SK-N-SH treated with all-trans-retinoic acid at 6 μM for 48 hours (cell line): Measurements from ENCODE around the gene MLANA.

Experiments
- ATAC-seq: fragments of 200-7000 bp; cut with Tn5 transposase; 3 replicates; pipeline ENCODE4 v1.9.1; 2020; ENCODE audit warnings: mild to moderate bottlenecking, moderate library complexity
- ARNTL ChIP-seq: fragments of 450-650 bp; formaldehyde crosslinking; IDR thresholded peaks from 2 replicates; pipeline ENCODE4 v1.5.0; 2020; ENCODE audit warnings: low read depth, mild to moderate bottlenecking, moderate library complexity, borderline replicate concordance
- BACH2 ChIP-seq: fragments of 250-450 bp; sonication (Bioruptor Pico); IDR thresholded peaks from 2 replicates; pipeline ENCODE4 v1.9.0; 2021; ENCODE audit warnings: mild to moderate bottlenecking, borderline replicate concordance
- CSDC2 ChIP-seq: fragments of 250-450 bp; sonication (Bioruptor Pico); IDR thresholded peaks from 2 replicates; pipeline ENCODE4 v1.5.0; 2020; ENCODE audit warnings: mild to moderate bottlenecking, moderate library complexity
- ESRRG ChIP-seq: fragments of 250-450 bp; sonication (Bioruptor Pico); IDR thresholded peaks from 2 replicates; pipeline ENCODE4 v1.6.1; 2021; ENCODE audit warnings: mild to moderate bottlenecking
- GLIS3 ChIP-seq: fragments of 250-450 bp; sonication (Bioruptor Pico); IDR thresholded peaks from 2 replicates; pipeline ENCODE4 v1.5.0; 2020; ENCODE audit warnings: mild to moderate bottlenecking, moderate library complexity
- ISL1 ChIP-seq: fragments of 250-450 bp; sonication (Bioruptor Pico); IDR thresholded peaks from 2 replicates; pipeline ENCODE4 v2.1.2; 2022; ENCODE audit warnings: mild to moderate bottlenecking, moderate library complexity
- OSR1 ChIP-seq: fragments of 250-450 bp; sonication (Bioruptor Pico); IDR thresholded peaks from 2 replicates; pipeline ENCODE4 v1.8.0; 2022; ENCODE audit warnings: moderate library complexity, mild to moderate bottlenecking, inconsistent platforms
- TCF4 ChIP-seq: fragments of 250-450 bp; sonication (Bioruptor Pico); IDR thresholded peaks from 2 replicates; pipeline ENCODE4 v1.8.0; 2021; ENCODE audit warnings: mild to moderate bottlenecking, moderate library complexity, borderline replicate concordance
- TSHZ2 ChIP-seq: fragments of 250-450 bp; sonication (Bioruptor Pico); IDR thresholded peaks from 2 replicates; pipeline ENCODE4 v1.5.0; 2020; ENCODE audit warnings: mild to moderate bottlenecking, moderate library complexity
- ZFP30 ChIP-seq: fragments of 450-650 bp; formaldehyde crosslinking; IDR thresholded peaks from 2 replicates; pipeline ENCODE4 v1.5.0; 2022; ENCODE audit warnings: mild to moderate bottlenecking, moderate library complexity
- ZNF565 ChIP-seq: fragments of 450-650 bp; formaldehyde crosslinking; conservative IDR thresholded peaks from 2 replicates; pipeline ENCODE4 v1.5.0; 2020; ENCODE audit warnings: low read depth, mild to moderate bottlenecking, moderate library complexity
- ZNF70 ChIP-seq: fragments of 450-650 bp; formaldehyde crosslinking; IDR thresholded peaks from 2 replicates; pipeline ENCODE4 v1.5.0; 2020; ENCODE audit warnings: mild to moderate bottlenecking, moderate library complexity
- TF ChIP-seq, protein P1 (sequence below): fragments of 250-450 bp; sonication (Bioruptor Pico); IDR thresholded peaks from 2 replicates; pipeline ENCODE4 v1.8.0; 2021; ENCODE audit warnings: low read depth, mild to moderate bottlenecking, moderate library complexity, borderline replicate concordance
- TF ChIP-seq, protein P2 (sequence below): fragments of 250-450 bp; sonication (Bioruptor Pico); IDR thresholded peaks from 2 replicates; pipeline ENCODE4 v1.5.1; 2020; ENCODE audit warnings: low read depth, mild to moderate bottlenecking, moderate library complexity
- TF ChIP-seq, protein P3 (sequence below): fragments of 250-450 bp; sonication (Bioruptor Pico); IDR thresholded peaks from 2 replicates; pipeline ENCODE4 v1.8.0; 2020; ENCODE audit warnings: mild to moderate bottlenecking, moderate library complexity, borderline replicate concordance
- TF ChIP-seq, protein P4 (sequence below): fragments of 250-450 bp; sonication (Bioruptor Pico); IDR thresholded peaks from 2 replicates; pipeline ENCODE4 v1.5.1; 2021; ENCODE audit warnings: mild to moderate bottlenecking, moderate library complexity

MLANA gene

DNA sequence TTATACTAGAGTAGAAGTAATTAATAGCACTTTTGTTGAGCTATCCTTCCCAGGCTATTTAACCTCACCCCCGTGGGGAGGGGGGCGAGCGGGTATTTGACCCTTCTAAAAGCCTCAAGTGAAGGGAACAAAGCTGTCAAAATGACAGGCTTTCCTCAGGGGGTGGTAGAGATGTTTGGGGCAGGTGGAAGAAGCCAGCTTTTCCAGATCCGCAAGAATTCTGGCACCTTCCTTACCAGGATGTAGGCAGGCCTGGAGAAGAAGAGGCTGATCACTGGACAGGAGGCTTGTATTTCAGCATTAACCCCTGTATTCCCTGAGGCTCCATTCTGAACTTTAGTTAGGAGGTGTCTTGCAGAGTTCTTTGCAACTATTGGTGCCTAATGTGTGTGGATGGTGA is 26.2 kb upstream of the MLANA start (continued):
- TF ChIP-seq, protein P1, sequence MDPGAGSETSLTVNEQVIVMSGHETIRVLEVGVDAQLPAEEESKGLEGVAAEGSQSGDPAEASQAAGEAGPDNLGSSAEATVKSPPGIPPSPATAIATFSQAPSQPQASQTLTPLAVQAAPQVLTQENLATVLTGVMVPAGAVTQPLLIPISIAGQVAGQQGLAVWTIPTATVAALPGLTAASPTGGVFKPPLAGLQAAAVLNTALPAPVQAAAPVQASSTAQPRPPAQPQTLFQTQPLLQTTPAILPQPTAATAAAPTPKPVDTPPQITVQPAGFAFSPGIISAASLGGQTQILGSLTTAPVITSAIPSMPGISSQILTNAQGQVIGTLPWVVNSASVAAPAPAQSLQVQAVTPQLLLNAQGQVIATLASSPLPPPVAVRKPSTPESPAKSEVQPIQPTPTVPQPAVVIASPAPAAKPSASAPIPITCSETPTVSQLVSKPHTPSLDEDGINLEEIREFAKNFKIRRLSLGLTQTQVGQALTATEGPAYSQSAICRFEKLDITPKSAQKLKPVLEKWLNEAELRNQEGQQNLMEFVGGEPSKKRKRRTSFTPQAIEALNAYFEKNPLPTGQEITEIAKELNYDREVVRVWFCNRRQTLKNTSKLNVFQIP (CRISPR knock-in tag) = no peak
- TF ChIP-seq, protein P2, sequence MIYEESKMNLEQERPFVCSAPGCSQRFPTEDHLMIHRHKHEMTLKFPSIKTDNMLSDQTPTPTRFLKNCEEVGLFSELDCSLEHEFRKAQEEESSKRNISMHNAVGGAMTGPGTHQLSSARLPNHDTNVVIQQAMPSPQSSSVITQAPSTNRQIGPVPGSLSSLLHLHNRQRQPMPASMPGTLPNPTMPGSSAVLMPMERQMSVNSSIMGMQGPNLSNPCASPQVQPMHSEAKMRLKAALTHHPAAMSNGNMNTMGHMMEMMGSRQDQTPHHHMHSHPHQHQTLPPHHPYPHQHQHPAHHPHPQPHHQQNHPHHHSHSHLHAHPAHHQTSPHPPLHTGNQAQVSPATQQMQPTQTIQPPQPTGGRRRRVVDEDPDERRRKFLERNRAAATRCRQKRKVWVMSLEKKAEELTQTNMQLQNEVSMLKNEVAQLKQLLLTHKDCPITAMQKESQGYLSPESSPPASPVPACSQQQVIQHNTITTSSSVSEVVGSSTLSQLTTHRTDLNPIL (CRISPR knock-in tag) = no peak
- TF ChIP-seq BACH2 (CRISPR knock-in tag) = no peak
- TF ChIP-seq, all 23 proteins: peak for 0

- TF ChIP-seq OSR1 (no peak), ESRRG (CRISPR knock-in tag) (no peak), TCF4 (no peak), ZNF70 (CRISPR knock-in tag) (no peak)
- TF ChIP-seq, protein P3, sequence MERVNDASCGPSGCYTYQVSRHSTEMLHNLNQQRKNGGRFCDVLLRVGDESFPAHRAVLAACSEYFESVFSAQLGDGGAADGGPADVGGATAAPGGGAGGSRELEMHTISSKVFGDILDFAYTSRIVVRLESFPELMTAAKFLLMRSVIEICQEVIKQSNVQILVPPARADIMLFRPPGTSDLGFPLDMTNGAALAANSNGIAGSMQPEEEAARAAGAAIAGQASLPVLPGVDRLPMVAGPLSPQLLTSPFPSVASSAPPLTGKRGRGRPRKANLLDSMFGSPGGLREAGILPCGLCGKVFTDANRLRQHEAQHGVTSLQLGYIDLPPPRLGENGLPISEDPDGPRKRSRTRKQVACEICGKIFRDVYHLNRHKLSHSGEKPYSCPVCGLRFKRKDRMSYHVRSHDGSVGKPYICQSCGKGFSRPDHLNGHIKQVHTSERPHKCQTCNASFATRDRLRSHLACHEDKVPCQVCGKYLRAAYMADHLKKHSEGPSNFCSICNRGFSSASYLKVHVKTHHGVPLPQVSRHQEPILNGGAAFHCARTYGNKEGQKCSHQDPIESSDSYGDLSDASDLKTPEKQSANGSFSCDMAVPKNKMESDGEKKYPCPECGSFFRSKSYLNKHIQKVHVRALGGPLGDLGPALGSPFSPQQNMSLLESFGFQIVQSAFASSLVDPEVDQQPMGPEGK (CRISPR knock-in tag) = no peak
- ATAC-seq = no peak
These were observed 24.4 kb upstream of the MLANA start for GRCh38 chr9:5866272-5866671.

- ATAC-seq = no peak
These were observed 24.0 kb upstream of the MLANA start for GRCh38 chr9:5866685-5867084.

More at GRCh38 chr9:5866685-5867084, 24.0 kb upstream of the MLANA start:
- TF ChIP-seq ISL1 (CRISPR knock-in tag) (no peak), CSDC2 (CRISPR knock-in tag) (no peak), ZFP30 (CRISPR knock-in tag) (no peak), ZNF565 (no peak), TCF4 (no peak), GLIS3 (CRISPR knock-in tag) (no peak), ARNTL (CRISPR knock-in tag) (no peak), TSHZ2 (CRISPR knock-in tag) (no peak)
- TF ChIP-seq, protein P2 (CRISPR knock-in tag) = no peak
- TF ChIP-seq, protein P4, sequence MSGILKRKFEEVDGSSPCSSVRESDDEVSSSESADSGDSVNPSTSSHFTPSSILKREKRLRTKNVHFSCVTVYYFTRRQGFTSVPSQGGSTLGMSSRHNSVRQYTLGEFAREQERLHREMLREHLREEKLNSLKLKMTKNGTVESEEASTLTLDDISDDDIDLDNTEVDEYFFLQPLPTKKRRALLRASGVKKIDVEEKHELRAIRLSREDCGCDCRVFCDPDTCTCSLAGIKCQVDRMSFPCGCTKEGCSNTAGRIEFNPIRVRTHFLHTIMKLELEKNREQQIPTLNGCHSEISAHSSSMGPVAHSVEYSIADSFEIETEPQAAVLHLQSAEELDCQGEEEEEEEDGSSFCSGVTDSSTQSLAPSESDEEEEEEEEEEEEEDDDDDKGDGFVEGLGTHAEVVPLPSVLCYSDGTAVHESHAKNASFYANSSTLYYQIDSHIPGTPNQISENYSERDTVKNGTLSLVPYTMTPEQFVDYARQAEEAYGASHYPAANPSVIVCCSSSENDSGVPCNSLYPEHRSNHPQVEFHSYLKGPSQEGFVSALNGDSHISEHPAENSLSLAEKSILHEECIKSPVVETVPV (CRISPR knock-in tag) = no peak
- TF ChIP-seq, protein P3 (CRISPR knock-in tag) = no peak
- TF ChIP-seq, protein P1 (CRISPR knock-in tag) = no peak
